Measurements from ENCODE around the gene CD2BP2. TPM values are rescaled to one million over a fixed set of nuclear protein-coding genes. Genes with fewer than 3 reads are reported as not detected.

CD2BP2 gene
- total RNA-seq, 1 donor from 2014 or later: 77.8 TPM

GRCh38 chr16:30374538-30374937 is 19.4 kb upstream of the CD2BP2 start, which contains the start of gene MYL11:
TSS of gene MYL11 (plus strand) at chr16:30374802. CDS start at chr16:30374858, 56 bp downstream.
- Mint-ChIP-seq H3K27me3 (ENCODE audit: unreplicated experiment) (peaks cover 31% of the 10 kb centered on the region), H3K4me1 (ENCODE audit: low read depth, unreplicated experiment) (peaks cover 23% of the 10 kb centered on the region), H3K9me3 (ENCODE audit: unreplicated experiment) (peaks cover 25% of the 10 kb centered on the region), H3K27ac (ENCODE audit: unreplicated experiment) (peak within 1 kb of the TSS; percentile 82), H3K36me3 (ENCODE audit: unreplicated experiment) (peaks cover 3% of the 10 kb centered on the region), H3K4me3 (ENCODE audit: unreplicated experiment) (no peak within 1 kb of the TSS)
- no peak for TF ChIP-seq CTCF (IDR thresholded peaks at IDR 0.05; ENCODE audit: partially characterized antibody, unreplicated experiment)
- DNase-seq: no peak

- DNase-seq: no peak
- Mint-ChIP-seq H3K4me3 (ENCODE audit: unreplicated experiment) (peak overlapping the region; percentile 64), H3K4me1 (ENCODE audit: low read depth, unreplicated experiment) (peaks cover 28% of the 10 kb centered on the region), H3K27ac (ENCODE audit: unreplicated experiment) (peak overlapping the region; percentile 76), H3K36me3 (ENCODE audit: unreplicated experiment) (peaks cover 3% of the 10 kb centered on the region), H3K27me3 (ENCODE audit: unreplicated experiment) (peaks cover 26% of the 10 kb centered on the region), H3K9me3 (ENCODE audit: unreplicated experiment) (peaks cover 25% of the 10 kb centered on the region)
- no peak for TF ChIP-seq CTCF (IDR thresholded peaks at IDR 0.05; ENCODE audit: partially characterized antibody, unreplicated experiment)
These were observed 17.6 kb upstream of the CD2BP2 start for GRCh38 chr16:30372725-30373124.

- peaks cover 23% of the 10 kb centered on the region for H3K27me3 Mint-ChIP-seq (ENCODE audit: unreplicated experiment)
- H3K4me3 Mint-ChIP-seq (ENCODE audit: unreplicated experiment): peak overlapping the region; percentile 88
- peaks cover 3% of the 10 kb centered on the region for H3K36me3 Mint-ChIP-seq (ENCODE audit: unreplicated experiment)
- peaks cover 23% of the 10 kb centered on the region for H3K9me3 Mint-ChIP-seq (ENCODE audit: unreplicated experiment)
- TF ChIP-seq CTCF (IDR thresholded peaks at IDR 0.05; ENCODE audit: partially characterized antibody, unreplicated experiment): no peak
- DNase-seq: no peak
- H3K4me1 Mint-ChIP-seq (ENCODE audit: low read depth, unreplicated experiment): peaks cover 31% of the 10 kb centered on the region
- peak overlapping the region; percentile 100 for H3K27ac Mint-ChIP-seq (ENCODE audit: unreplicated experiment)
These were observed 17.1 kb upstream of the CD2BP2 start for GRCh38 chr16:30372038-30372712.

GRCh38 chr16:30371248-30371816 is 16.2 kb upstream of the CD2BP2 start:
- Mint-ChIP-seq H3K4me1 (ENCODE audit: low read depth, unreplicated experiment) (peaks cover 36% of the 10 kb centered on the region), H3K27me3 (ENCODE audit: unreplicated experiment) (peaks cover 24% of the 10 kb centered on the region), H3K9me3 (ENCODE audit: unreplicated experiment) (peaks cover 22% of the 10 kb centered on the region), H3K27ac (ENCODE audit: unreplicated experiment) (peak overlapping the region; percentile 100), H3K4me3 (ENCODE audit: unreplicated experiment) (peak overlapping the region; percentile 88), H3K36me3 (ENCODE audit: unreplicated experiment) (peaks cover 3% of the 10 kb centered on the region)
- no peak for DNase-seq
- TF ChIP-seq CTCF (IDR thresholded peaks at IDR 0.05; ENCODE audit: partially characterized antibody, unreplicated experiment): no peak
